Posterior cingulate gyrus (tissue), 11 donors: Measurements from ENCODE around the gene XXYLT1.
"Not testable (repeated sequence)": the region's sequence is repeated elsewhere in the genome, so short reads cannot be mapped to it uniquely, and the experiment has no call there.

Experiments used
- DNase-seq, 10 donors: peaks; one replicate each; pipeline versions ENCODE4 v3.0.0 to v3.0.0-alpha.2; 2020 to 2021; ENCODE audit warnings: mixed read lengths in 3 of 10
- intact Hi-C: fragments of 100-400 bp; cut with DNase I; formaldehyde crosslinking; loops from one replicate; pipeline ENCODE4 v1.15.1; 2023

Gene XXYLT1

GRCh38 chr3:195109098-195109657 lies 161.8 kb downstream of the XXYLT1 start:
- intact Hi-C loops, result no loop called here
- DNase-seq, result peak in 2 of 10 donors; percentile 28 to 45

GRCh38 chr3:195107593-195107992 lies 163.4 kb downstream of the XXYLT1 start:
- intact Hi-C loops, result no loop called here
- DNase-seq, result peak in 2 of 10 donors; percentile 72 to 76

GRCh38 chr3:195107031-195107430 lies 163.9 kb downstream of the XXYLT1 start:
- peak in 2 of 10 donors; percentile 65 to 69 for DNase-seq
- intact Hi-C loops, result not testable (repeated sequence)

- DNase-seq, result peak; percentile 47 to 96 (median 72)
- intact Hi-C loops, result loop anchor here (1.0 kb wide), 1 partner anchor 424 kb away; no protein-coding TSS in a partner anchor
Observed at GRCh38 chr3:195106418-195106906, 164.5 kb downstream of the XXYLT1 start.

GRCh38 chr3:195105841-195106417 lies 165.0 kb downstream of the XXYLT1 start:
- no peak for DNase-seq
- intact Hi-C loops, result loop anchor here (1.0 kb wide), 1 partner anchor 424 kb away; no protein-coding TSS in a partner anchor

GRCh38 chr3:195105389-195105788 lies 165.6 kb downstream of the XXYLT1 start:
- intact Hi-C loops, result no loop called here
- peak in 1 of 10 donors; percentile 67 for DNase-seq

- intact Hi-C loops, result no loop called here
- DNase-seq, result peak in 3 of 10 donors; percentile 3 to 71 (median 24)
Observed at GRCh38 chr3:195104340-195104739, 166.6 kb downstream of the XXYLT1 start.

- intact Hi-C loops, result no loop called here
- no peak for DNase-seq
Observed at GRCh38 chr3:195103623-195104022, 167.3 kb downstream of the XXYLT1 start.

GRCh38 chr3:195102609-195103467 lies 168.1 kb downstream of the XXYLT1 start:
- intact Hi-C loops, result no loop called here
- peak in 1 of 10 donors; percentile 68 for DNase-seq

GRCh38 chr3:195101927-195102608 lies 168.9 kb downstream of the XXYLT1 start:
- peak in 1 of 10 donors; percentile 34 for DNase-seq
- intact Hi-C loops, result no loop called here

GRCh38 chr3:195101001-195101583 lies 169.9 kb downstream of the XXYLT1 start:
- peak in 1 of 10 donors; percentile 73 for DNase-seq
- intact Hi-C loops, result no loop called here

GRCh38 chr3:195099951-195100785 lies 170.8 kb downstream of the XXYLT1 start:
- DNase-seq, result peak in 2 of 10 donors; percentile 54 to 61
- intact Hi-C loops, result no loop called here

- intact Hi-C loops, result no loop called here
- peak in 2 of 10 donors; percentile 54 to 57 for DNase-seq
Observed at GRCh38 chr3:195098741-195099525, 172.0 kb downstream of the XXYLT1 start.

- intact Hi-C loops, result no loop called here
- DNase-seq, result peak in 1 of 10 donors; percentile 39
Observed at GRCh38 chr3:195097331-195098255, 173.4 kb downstream of the XXYLT1 start.

- intact Hi-C loops, result no loop called here
- peak in 1 of 10 donors; percentile 58 for DNase-seq
Observed at GRCh38 chr3:195096484-195097330, 174.3 kb downstream of the XXYLT1 start.

- DNase-seq, result peak in 1 of 10 donors; percentile 17
- intact Hi-C loops, result no loop called here
Observed at GRCh38 chr3:195096053-195096452, 174.9 kb downstream of the XXYLT1 start.

- intact Hi-C loops, result no loop called here
- DNase-seq, result no peak
Observed at GRCh38 chr3:195095704-195096036, 175.3 kb downstream of the XXYLT1 start.
